HUES6 (cell line): Measurements from ENCODE around the gene RELCH.

Source experiments
- H3K27ac ChIP-seq: 2 replicates; pipeline ENCODE4 v1.7.0; 2013; ENCODE audit warnings: low read depth, mild to moderate bottlenecking, low read length, inconsistent platforms
- H3K27me3 ChIP-seq: 2 replicates; pipeline ENCODE4 v1.6.1; 2013; ENCODE audit warnings: low read length; ENCODE audit not compliant: control insufficient read depth, insufficient read depth
- H3K36me3 ChIP-seq: 2 replicates; pipeline ENCODE4 v1.6.1; 2013; ENCODE audit warnings: low read length; ENCODE audit not compliant: control insufficient read depth, insufficient read depth
- H3K4me1 ChIP-seq: 2 replicates; pipeline ENCODE4 v1.6.1; 2013; ENCODE audit warnings: low read length; ENCODE audit not compliant: control insufficient read depth, insufficient read depth
- H3K4me3 ChIP-seq: 2 replicates; pipeline ENCODE4 v1.5.1; 2013; ENCODE audit warnings: low read depth, low read length
- H3K9ac ChIP-seq: one replicate; pipeline ENCODE4 v1.6.1; 2013; ENCODE audit warnings: mild to moderate bottlenecking, low read length
- H3K9me3 ChIP-seq: 2 replicates; pipeline ENCODE4 v1.6.1; 2013; ENCODE audit warnings: low read depth, low read length; ENCODE audit not compliant: control insufficient read depth, insufficient read depth

The RELCH gene

DNA sequence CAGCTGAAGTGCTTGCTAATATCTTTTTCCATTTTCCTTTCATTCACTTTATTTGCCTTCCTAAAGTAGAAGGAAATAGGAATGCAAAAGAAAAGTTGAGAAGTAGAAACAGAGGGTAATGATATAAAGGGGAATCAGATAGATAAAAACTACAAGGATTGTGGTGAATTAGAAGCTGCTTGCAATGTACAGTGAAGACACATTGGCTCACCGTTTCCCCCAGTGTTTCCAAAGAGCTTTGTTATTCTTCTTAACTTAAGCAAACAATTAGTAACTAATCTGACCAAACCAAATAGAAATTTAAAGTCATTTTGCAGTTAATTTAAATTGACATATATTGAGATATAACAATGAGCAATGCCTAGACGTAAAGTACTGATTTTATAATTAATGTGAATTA lies 63.4 kb downstream of the RELCH start:
- Histone ChIP-seq H3K4me1 (no peaks in the 10 kb centered on the region), H3K9me3 (no peaks in the 10 kb centered on the region), H3K27me3 (no peaks in the 10 kb centered on the region), H3K9ac (no peak overlapping the region), H3K27ac (no peak overlapping the region), H3K36me3 (peaks cover 16% of the 10 kb centered on the region), H3K4me3 (no peak overlapping the region)

DNA sequence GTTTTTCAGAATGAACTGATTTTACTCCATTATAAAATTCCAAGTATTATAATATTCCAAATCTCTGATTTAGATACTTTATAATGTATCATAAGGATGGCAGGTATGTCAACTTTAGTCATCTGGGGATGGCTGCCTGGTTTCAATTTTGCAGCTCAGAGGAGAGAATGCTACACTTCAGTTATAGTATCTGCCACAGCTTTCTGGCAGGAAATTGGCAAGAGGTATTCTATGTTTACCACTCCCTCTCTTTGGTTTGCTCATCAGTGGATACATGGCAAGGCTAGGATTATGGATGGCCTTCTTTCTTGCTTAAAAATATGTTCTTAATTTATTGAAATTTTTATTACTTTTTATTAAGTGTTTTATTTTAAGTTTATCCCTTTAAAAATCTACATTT lies 71.0 kb downstream of the RELCH start:
- H3K36me3 ChIP-seq = peaks cover 67% of the 10 kb centered on the region
- no peaks in the 10 kb centered on the region for H3K4me1 ChIP-seq
- no peak overlapping the region for H3K9ac ChIP-seq
- H3K27ac ChIP-seq = no peak overlapping the region
- H3K4me3 ChIP-seq = no peak overlapping the region
- no peaks in the 10 kb centered on the region for H3K27me3 ChIP-seq
- H3K9me3 ChIP-seq = no peaks in the 10 kb centered on the region

DNA sequence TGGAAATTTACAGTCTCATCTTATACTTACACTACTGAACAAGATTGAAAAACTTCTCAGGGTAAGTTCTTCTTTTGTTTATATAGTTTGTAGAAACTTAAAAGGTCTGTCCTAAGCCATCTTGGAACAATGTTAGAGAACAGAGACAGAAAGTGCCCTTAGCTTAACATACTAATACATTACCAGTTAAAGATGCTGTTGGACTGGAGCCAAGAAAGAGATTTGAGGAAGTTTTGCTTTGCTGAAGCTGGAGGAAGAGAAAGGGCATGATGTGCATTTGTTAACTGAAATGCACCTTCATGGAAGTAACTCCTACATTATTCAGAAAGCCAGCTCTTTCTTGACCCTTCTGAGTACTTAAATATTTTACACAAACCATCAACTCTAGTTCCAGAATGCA lies 71.6 kb downstream of the RELCH start:
- no peaks in the 10 kb centered on the region for H3K27me3 ChIP-seq
- peaks cover 68% of the 10 kb centered on the region for H3K36me3 ChIP-seq
- H3K9me3 ChIP-seq = no peaks in the 10 kb centered on the region
- no peak overlapping the region for H3K9ac ChIP-seq
- H3K4me1 ChIP-seq = no peaks in the 10 kb centered on the region
- no peak overlapping the region for H3K4me3 ChIP-seq
- no peak overlapping the region for H3K27ac ChIP-seq

DNA sequence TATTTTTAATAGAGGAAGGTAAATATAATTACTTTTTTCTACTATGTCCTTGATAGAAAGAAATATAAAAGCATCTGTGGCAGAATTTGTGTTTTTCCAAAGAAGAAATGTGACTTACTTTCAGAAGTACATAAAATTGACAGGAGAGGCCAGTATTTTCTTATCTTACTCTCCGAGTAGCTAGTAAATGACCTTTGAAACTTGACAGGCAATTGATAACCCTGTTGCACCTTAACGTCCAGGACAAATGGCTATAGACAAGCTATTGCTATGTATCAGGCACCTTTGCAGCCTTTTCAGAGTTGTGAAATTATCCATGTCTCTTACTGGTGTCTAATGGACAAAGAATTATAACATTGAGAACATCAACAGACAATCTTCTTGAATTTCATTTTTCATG lies 75.0 kb downstream of the RELCH start:
- H3K27ac ChIP-seq = no peak overlapping the region
- H3K4me3 ChIP-seq = no peak overlapping the region
- peaks cover 76% of the 10 kb centered on the region for H3K36me3 ChIP-seq
- H3K27me3 ChIP-seq = no peaks in the 10 kb centered on the region
- H3K9ac ChIP-seq = no peak overlapping the region
- no peaks in the 10 kb centered on the region for H3K9me3 ChIP-seq
- no peaks in the 10 kb centered on the region for H3K4me1 ChIP-seq

DNA sequence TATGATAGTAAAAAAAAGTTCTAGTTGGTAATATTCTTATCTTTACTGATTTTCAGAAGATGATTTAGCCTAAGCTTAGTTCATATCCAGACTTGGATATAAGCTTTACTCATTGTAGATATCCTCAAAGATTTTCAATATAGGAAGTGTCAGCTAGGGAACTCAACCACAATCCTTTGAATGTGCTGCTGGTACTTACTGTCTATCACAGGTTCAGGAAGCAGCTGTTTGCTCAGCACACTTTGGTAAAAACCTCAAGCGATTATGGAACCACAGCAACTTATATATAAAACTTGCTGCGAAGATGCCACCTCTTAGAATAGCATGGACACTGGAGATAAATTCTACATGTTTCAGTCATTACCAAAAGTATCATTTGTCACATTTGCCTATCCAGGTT lies 77.9 kb downstream of the RELCH start:
- Histone ChIP-seq H3K9ac (no peak overlapping the region), H3K36me3 (peaks cover 63% of the 10 kb centered on the region), H3K9me3 (no peaks in the 10 kb centered on the region), H3K4me3 (no peak overlapping the region), H3K4me1 (no peaks in the 10 kb centered on the region), H3K27ac (no peak overlapping the region), H3K27me3 (no peaks in the 10 kb centered on the region)

DNA sequence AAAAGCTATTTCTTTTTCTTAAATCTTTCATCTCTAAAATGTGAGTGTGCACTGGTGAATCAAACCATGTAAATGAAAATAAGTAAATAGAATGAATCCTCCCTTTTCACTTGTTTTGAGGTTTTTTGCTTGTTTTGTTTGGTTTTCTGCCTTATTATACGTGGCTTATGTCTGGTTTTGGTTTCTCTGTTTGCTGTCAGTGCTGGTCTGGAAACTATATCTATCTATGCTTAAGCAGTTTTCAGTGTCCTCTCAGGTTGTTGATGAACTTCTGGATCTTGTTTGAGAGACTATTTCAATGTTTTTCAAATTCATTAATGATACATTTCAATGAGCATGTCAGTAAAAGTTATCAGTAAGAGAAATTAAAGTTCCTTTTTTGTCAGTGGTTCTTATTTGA lies 90.0 kb downstream of the RELCH start:
- H3K36me3 ChIP-seq = peaks cover 18% of the 10 kb centered on the region
- H3K27ac ChIP-seq = no peak overlapping the region
- H3K4me1 ChIP-seq = no peaks in the 10 kb centered on the region
- H3K27me3 ChIP-seq = no peaks in the 10 kb centered on the region
- H3K9me3 ChIP-seq = no peaks in the 10 kb centered on the region
- H3K9ac ChIP-seq = no peak overlapping the region
- no peak overlapping the region for H3K4me3 ChIP-seq

DNA sequence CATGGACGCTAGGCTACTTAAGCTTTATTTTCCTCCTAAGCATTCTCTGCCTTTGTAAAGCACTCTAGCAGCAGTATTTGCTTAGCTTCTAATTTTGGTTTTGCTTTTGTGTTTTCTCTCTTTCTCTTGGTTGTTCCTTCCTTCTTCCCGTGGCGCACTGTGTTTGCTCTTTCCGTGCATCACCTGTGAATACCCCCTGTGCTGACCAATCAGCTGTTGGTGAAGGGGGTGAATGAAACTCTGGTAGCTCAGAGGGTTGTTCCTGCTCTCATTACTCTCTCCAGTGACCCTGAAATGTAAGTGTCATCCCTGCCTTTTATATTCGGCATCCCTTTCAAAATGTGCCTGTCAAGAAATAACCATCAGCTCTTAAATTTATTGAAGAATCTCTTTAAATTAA lies 92.5 kb downstream of the RELCH start:
- H3K36me3 ChIP-seq = peaks cover 25% of the 10 kb centered on the region

DNA sequence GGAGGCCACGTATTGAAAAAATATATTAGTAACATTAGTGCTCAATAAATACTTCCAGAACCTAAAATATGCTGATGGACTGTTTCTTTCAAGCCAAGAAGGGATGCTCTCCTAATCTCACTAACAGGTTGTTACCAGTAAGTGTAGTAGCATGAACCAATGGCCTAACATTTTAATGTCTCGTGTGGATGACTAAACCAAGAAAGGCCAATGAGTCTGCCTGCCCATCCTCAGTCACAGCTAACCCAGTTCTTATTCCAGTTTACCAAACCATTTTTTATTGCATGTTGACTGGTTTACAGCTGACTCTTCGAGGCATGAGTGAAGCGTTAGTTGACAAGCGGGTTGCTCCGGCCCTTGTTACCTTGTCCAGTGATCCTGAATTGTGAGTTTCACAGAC lies 93.0 kb downstream of the RELCH start:
- H3K9ac ChIP-seq = no peak overlapping the region
- H3K9me3 ChIP-seq = no peaks in the 10 kb centered on the region
- no peaks in the 10 kb centered on the region for H3K4me1 ChIP-seq
- no peaks in the 10 kb centered on the region for H3K27me3 ChIP-seq
- peaks cover 25% of the 10 kb centered on the region for H3K36me3 ChIP-seq
- H3K27ac ChIP-seq = no peak overlapping the region
- H3K4me3 ChIP-seq = no peak overlapping the region

More for the DNA sequence above, 92.5 kb downstream of the RELCH start:
- no peaks in the 10 kb centered on the region for H3K27me3 ChIP-seq
- H3K4me1 ChIP-seq = no peaks in the 10 kb centered on the region
- H3K9ac ChIP-seq = no peak overlapping the region
- H3K27ac ChIP-seq = no peak overlapping the region
- no peak overlapping the region for H3K4me3 ChIP-seq
- no peaks in the 10 kb centered on the region for H3K9me3 ChIP-seq

DNA sequence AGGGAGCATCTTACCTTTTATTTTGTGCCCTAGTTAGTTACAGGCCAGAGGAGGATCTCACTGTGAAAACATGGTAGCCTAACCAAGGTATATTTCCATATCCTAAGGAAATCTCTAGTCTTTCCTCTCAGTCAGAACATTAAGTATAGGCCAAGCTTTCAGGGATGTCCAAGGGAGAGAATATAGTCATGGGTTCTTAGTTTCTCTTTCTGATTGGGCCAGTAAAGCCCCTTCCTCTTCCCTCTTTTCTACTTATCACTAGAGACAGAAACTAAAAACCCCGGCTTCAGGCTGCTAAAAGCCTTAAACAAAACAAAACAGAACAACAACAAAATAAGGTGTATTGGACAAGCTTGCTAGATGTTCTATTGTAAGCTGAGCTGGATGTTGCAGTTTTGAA lies 93.7 kb downstream of the RELCH start:
- no peaks in the 10 kb centered on the region for H3K4me1 ChIP-seq

DNA sequence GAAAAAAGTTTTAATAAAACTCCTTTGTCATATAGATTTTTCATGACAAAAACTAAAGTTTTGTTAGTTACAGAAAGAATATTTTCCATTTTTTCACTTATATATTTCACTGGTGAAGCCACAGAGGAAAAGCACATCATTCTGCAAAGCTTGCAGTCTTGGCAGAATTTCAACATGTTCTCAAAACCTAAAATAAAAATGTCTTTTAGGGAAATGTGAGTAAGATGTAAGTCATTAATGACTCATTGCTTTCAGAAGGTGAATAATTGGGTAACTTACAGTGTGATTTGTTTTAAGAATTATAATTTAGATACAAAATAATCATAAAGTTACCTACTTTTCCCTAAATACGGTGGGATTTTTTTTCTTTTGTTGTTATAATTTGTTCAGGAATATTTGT lies 94.6 kb downstream of the RELCH start:
- Histone ChIP-seq H3K4me3 (no peak overlapping the region), H3K4me1 (no peaks in the 10 kb centered on the region), H3K27ac (no peak overlapping the region), H3K9ac (no peak overlapping the region), H3K9me3 (no peaks in the 10 kb centered on the region), H3K27me3 (no peaks in the 10 kb centered on the region), H3K36me3 (peaks cover 27% of the 10 kb centered on the region)

More for the DNA sequence above, 93.7 kb downstream of the RELCH start:
- Histone ChIP-seq H3K9ac (no peak overlapping the region), H3K27ac (no peak overlapping the region), H3K9me3 (no peaks in the 10 kb centered on the region), H3K4me3 (no peak overlapping the region), H3K27me3 (no peaks in the 10 kb centered on the region), H3K36me3 (peaks cover 31% of the 10 kb centered on the region)

DNA sequence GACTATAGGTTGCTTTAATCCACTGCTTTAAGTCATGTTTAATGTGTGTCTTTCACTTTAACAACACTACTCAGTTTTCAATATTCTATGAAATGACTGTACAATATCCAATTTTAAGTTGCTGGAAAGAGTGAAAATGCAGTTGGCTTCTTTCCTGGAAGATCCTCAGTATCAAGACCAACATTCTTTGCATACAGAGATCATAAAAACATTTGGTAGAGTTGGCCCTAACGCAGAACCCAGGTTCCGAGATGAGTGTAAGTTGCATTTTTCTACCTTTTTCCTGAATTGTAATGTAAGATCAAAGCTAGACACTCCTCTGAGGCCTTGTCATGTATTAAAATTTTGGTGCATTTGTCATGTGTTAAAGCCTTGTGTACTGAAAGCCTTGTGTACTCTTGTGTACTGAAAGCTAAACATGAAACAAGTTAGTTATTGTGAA lies 95.2 kb downstream of the RELCH start:
- no peaks in the 10 kb centered on the region for H3K4me1 ChIP-seq
- H3K9ac ChIP-seq = no peak overlapping the region
- H3K36me3 ChIP-seq = peaks cover 27% of the 10 kb centered on the region
- no peaks in the 10 kb centered on the region for H3K9me3 ChIP-seq
- no peak overlapping the region for H3K27ac ChIP-seq
- no peaks in the 10 kb centered on the region for H3K27me3 ChIP-seq
- no peak overlapping the region for H3K4me3 ChIP-seq

DNA sequence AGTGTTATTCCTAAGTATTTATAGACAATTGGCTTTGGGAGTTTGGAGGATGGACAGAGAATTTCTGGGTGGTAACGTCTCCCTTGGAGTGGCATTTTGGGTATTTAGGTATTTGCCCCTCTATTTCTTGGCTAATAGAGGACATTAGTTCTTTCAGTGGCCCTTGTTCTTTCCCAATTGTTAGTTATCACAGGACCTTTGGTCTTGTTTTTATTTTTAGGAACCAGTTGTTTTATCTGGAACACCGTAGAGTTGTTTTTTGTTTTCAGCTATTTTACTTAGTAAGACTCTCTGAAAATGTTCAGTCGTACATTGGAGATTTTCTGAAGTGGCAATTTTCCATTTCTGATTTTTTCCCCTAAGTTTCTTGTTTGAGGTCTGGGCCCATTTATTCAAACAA lies 97.6 kb downstream of the RELCH start:
- H3K4me3 ChIP-seq = no peak overlapping the region
- H3K9ac ChIP-seq = no peak overlapping the region
- H3K27me3 ChIP-seq = no peaks in the 10 kb centered on the region
- H3K4me1 ChIP-seq = no peaks in the 10 kb centered on the region
- H3K27ac ChIP-seq = no peak overlapping the region
- H3K9me3 ChIP-seq = no peaks in the 10 kb centered on the region
- peaks cover 31% of the 10 kb centered on the region for H3K36me3 ChIP-seq
